Lung (tissue), 12 donors: ENCODE results near the gene MICALL1. TPM values are rescaled to one million over a fixed set of nuclear protein-coding genes. Genes with fewer than 3 reads are reported as not detected.
A peak's percentile ranks its signal among the peaks of the same experiment; 100 is the strongest.

Experiments used
- ATAC-seq: fragments of 200-7000 bp; cut with Tn5 transposase; one replicate; pipeline ENCODE4 v1.9.1; 2020; ENCODE audit warnings: moderate number of reproducible peaks; ENCODE audit not compliant: insufficient read depth, low FRiP score
- DNase-seq, 3 donors: peaks; one replicate each; pipeline ENCODE4 v3.0.0-alpha.2; 2013 to 2017
- H3K27ac ChIP-seq, 2 donors: one replicate each; pipeline ENCODE4 v1.5.1; 2013; ENCODE audit warnings: mild to moderate bottlenecking in 2 of 2, moderate library complexity in 2 of 2, control low read depth in 1 of 2, inconsistent platforms in 1 of 2, low read depth in 1 of 2, low read length in 1 of 2
- H3K27me3 ChIP-seq, 3 donors: one replicate each; pipeline ENCODE4 v1.5.1; 2013; ENCODE audit warnings: low read length in 2 of 3; ENCODE audit not compliant: control insufficient read depth in 3 of 3, insufficient read depth in 3 of 3
- H3K36me3 ChIP-seq, 4 donors: one replicate each; pipeline ENCODE4 v1.5.1; 2013; ENCODE audit warnings: low read length in 4 of 4, mild to moderate bottlenecking in 1 of 4, moderate library complexity in 1 of 4; ENCODE audit not compliant: control insufficient read depth in 4 of 4, insufficient read depth in 4 of 4
- H3K4me1 ChIP-seq, 5 donors: one replicate each; pipeline ENCODE4 v1.5.1; 2013; ENCODE audit warnings: low read length in 5 of 5, mild to moderate bottlenecking in 2 of 5, moderate library complexity in 1 of 5; ENCODE audit not compliant: control insufficient read depth in 5 of 5, insufficient read depth in 5 of 5
- H3K4me3 ChIP-seq: one replicate; pipeline ENCODE4 v1.5.1; 2013; ENCODE audit warnings: mild to moderate bottlenecking, control low read depth, moderate library complexity
- H3K9ac ChIP-seq, 2 donors: one replicate each; pipeline ENCODE4 v1.5.1; 2013; ENCODE audit warnings: low read length in 2 of 2, control low read depth in 1 of 2; ENCODE audit not compliant: insufficient read depth in 1 of 2
- H3K9me3 ChIP-seq, 4 donors: one replicate each; pipeline ENCODE4 v1.5.1; 2013; ENCODE audit warnings: low read length in 3 of 4, mild to moderate bottlenecking in 1 of 4, moderate library complexity in 1 of 4; ENCODE audit not compliant: control insufficient read depth in 4 of 4, insufficient read depth in 3 of 4
- CTCF ChIP-seq: IDR thresholded peaks from 2 replicates; pipeline ENCODE4 v1.5.1; 2012; ENCODE audit warnings: mild to moderate bottlenecking; ENCODE audit errors: control extremely low read depth, extremely low read depth
- WGBS, 2 donors: extraction: QIAGEN DNeasy Blood & Tissue Kit; methylation state at CpG; one replicate each; pipeline ENCODE4 v1.1.7; 2013; 5-methylcytosine and 5-hydroxymethylcytosine counted together
- polyA plus RNA-seq, 2 donors: library from polyadenylated mRNA; stranded (reverse); fragments of 200-250 nt; gene quantifications; one replicate each; pipeline ENCODE4 v1.2.1, GENCODE V29; 2013
- total RNA-seq, 2 donors: library from RNA; depleted of rRNA in 1 of 2; stranded (reverse); fragments of >200 nt in 1 of 2; gene quantifications; one replicate each; pipeline ENCODE4 v1.2.1, GENCODE V29; 2014 to 2021
- donor health status: control.
- donor health status: control.
- donor health status: Bipolar disorder and iron deficiency.
- donor health status: healthy.
- donor health status: DM: yes; HTN: yes; CAD: no.

MICALL1 gene
- total and polyA plus RNA-seq, 4 donors = 12.9 to 29.1 (median 17.5) TPM

- Histone ChIP-seq H3K4me1 (peaks cover 0 to 11% (median 0%) of the 10 kb centered on the region in 5 donors), H3K27me3 (peaks cover 0 to 15% (median 5%) of the 10 kb centered on the region in 3 donors), H3K27ac (no peak overlapping the region), H3K9ac (no peak overlapping the region), H3K9me3 (no peaks in the 10 kb centered on the region), H3K36me3 (peaks cover 0 to 10% (median 2%) of the 10 kb centered on the region in 4 donors), H3K4me3 (no peak overlapping the region)
- no peak for ATAC-seq
- DNase-seq = no peak
- no peak for TF ChIP-seq CTCF
- WGBS, 2 donors = 63 to 82% methylated on average over 7 of the region's 7 CpGs
Measured at GRCh38 chr22:37986371-37986770, 80.3 kb downstream of the MICALL1 start.

GRCh38 chr22:37989146-37990045, 83.3 kb downstream of the MICALL1 start:
- no peak overlapping the region for H3K4me3 ChIP-seq
- H3K36me3 ChIP-seq = peaks cover 0 to 7% (median 0%) of the 10 kb centered on the region in 4 donors
- H3K9ac ChIP-seq = no peak overlapping the region
- WGBS, 2 donors = 88 to 93% methylated on average over 14 of the region's 14 CpGs
- H3K9me3 ChIP-seq = no peaks in the 10 kb centered on the region
- no peak overlapping the region for H3K27ac ChIP-seq
- peaks cover 0 to 11% (median 0%) of the 10 kb centered on the region in 5 donors for H3K4me1 ChIP-seq
- H3K27me3 ChIP-seq = no peaks in the 10 kb centered on the region
- no peak for ATAC-seq
- TF ChIP-seq CTCF = no peak
- DNase-seq = no peak

GRCh38 chr22:37990301-37990700, 84.2 kb downstream of the MICALL1 start:
- Histone ChIP-seq H3K27ac (no peak overlapping the region), H3K9me3 (no peaks in the 10 kb centered on the region), H3K4me3 (no peak overlapping the region), H3K27me3 (no peaks in the 10 kb centered on the region), H3K9ac (no peak overlapping the region), H3K4me1 (peaks cover 0 to 11% (median 0%) of the 10 kb centered on the region in 5 donors), H3K36me3 (peaks cover 0 to 7% (median 0%) of the 10 kb centered on the region in 4 donors)
- WGBS, 2 donors = 76 to 88% methylated on average over 5 of the region's 5 CpGs
- ATAC-seq = no peak
- TF ChIP-seq CTCF = no peak
- DNase-seq = peak; percentile 54 to 76 (median 75)
